Natural killer cell (primary cell): ENCODE measurements around the gene TXNRD3. TPM values are rescaled to one million over a fixed set of nuclear protein-coding genes. Genes with fewer than 3 reads are reported as not detected.
"Not testable (repeated sequence)": the region's sequence is repeated elsewhere in the genome, so short reads cannot be mapped to it uniquely, and the experiment has no call there.

Experiments used
- ATAC-seq, 3 donors: fragments of 150-1000 bp in 2 of 3; fragments of 200-7000 bp in 1 of 3; cut with Tn5 transposase; 1 replicate in 1 of 3; 2 replicates in 2 of 3; pipeline ENCODE4 v1.10.0; 2021; ENCODE audit warnings: mild to moderate bottlenecking in 2 of 3, moderate library complexity in 2 of 3
- DNase-seq, 2 donors: peaks; one replicate each; pipeline versions ENCODE4 v3.0.0 to v3.0.0-alpha.2; 2013 to 2021; ENCODE audit warnings: mixed read lengths in 1 of 2
- H3K27ac ChIP-seq: one replicate; pipeline ENCODE4 v1.5.1; 2013; ENCODE audit warnings: mild to moderate bottlenecking, low read length
- H3K27me3 ChIP-seq: one replicate; pipeline ENCODE4 v1.6.1; 2013; ENCODE audit warnings: low read length; ENCODE audit not compliant: control insufficient read depth, insufficient read depth
- H3K36me3 ChIP-seq: one replicate; pipeline ENCODE4 v1.6.1; 2013; ENCODE audit warnings: low read length; ENCODE audit not compliant: control insufficient read depth, insufficient read depth
- H3K4me1 ChIP-seq: one replicate; pipeline ENCODE4 v1.6.1; 2013; ENCODE audit warnings: low read length; ENCODE audit not compliant: control insufficient read depth, insufficient read depth
- H3K4me3 ChIP-seq: one replicate; pipeline ENCODE4 v1.5.1; 2013; ENCODE audit warnings: low read length
- H3K9me3 ChIP-seq: one replicate; pipeline ENCODE4 v1.6.1; 2013; ENCODE audit warnings: low read length; ENCODE audit not compliant: control insufficient read depth, insufficient read depth
- H3K27ac Mint-ChIP-seq, 2 donors: one replicate each; pipeline ENCODE4 v1.8.0; 2022; ENCODE audit warnings: mild to moderate bottlenecking in 2 of 2, mixed read lengths in 2 of 2, moderate library complexity in 1 of 2
- H3K27me3 Mint-ChIP-seq, 2 donors: one replicate each; pipeline ENCODE4 v1.8.0; 2022; ENCODE audit warnings: low read depth in 2 of 2, mixed read lengths in 2 of 2
- H3K36me3 Mint-ChIP-seq: one replicate; pipeline ENCODE4 v1.8.0; 2022; ENCODE audit warnings: mixed read lengths
- H3K4me1 Mint-ChIP-seq, 2 donors: one replicate each; pipeline ENCODE4 v1.8.0; 2022; ENCODE audit warnings: mixed read lengths in 2 of 2
- H3K4me3 Mint-ChIP-seq: one replicate; pipeline ENCODE4 v1.8.0; 2022; ENCODE audit warnings: mild to moderate bottlenecking, moderate library complexity, mixed read lengths
- H3K9me3 Mint-ChIP-seq, 2 donors: one replicate each; pipeline ENCODE4 v1.8.0; 2022; ENCODE audit warnings: mixed read lengths in 2 of 2
- WGBS: methylation state at CpG from one replicate; pipeline ENCODE4 v1.1.7; 2013; ENCODE audit warnings: missing lambda C conversion rate; ENCODE audit not compliant: insufficient coverage; 5-methylcytosine and 5-hydroxymethylcytosine counted together
- intact Hi-C: fragments of 100-400 bp; cut with micrococcal nuclease; formaldehyde crosslinking; loops from one replicate; pipeline ENCODE4 v1.14.2; 2022
- total RNA-seq, 4 donors: library from RNA; stranded (reverse); fragments of 120-200 nt in 1 of 4; gene quantifications; one replicate each; pipeline versions ENCODE4 v1.2.3 to v1.2.4, GENCODE V29; 2013 to 2022
- TF ChIP-seq, protein P1 (sequence below): fragments of 200-600 bp; IDR thresholded peaks from one replicate; pipeline ENCODE4 v1.8.0; 2022; ENCODE audit warnings: antibody characterized with exemption

The TXNRD3 gene
- total RNA-seq, 3 donors from 2014 or later (not counting 1 experiment from before 2014, with no cell fraction given) = 0.77 to 1.1 (median 0.80) TPM

DNA sequence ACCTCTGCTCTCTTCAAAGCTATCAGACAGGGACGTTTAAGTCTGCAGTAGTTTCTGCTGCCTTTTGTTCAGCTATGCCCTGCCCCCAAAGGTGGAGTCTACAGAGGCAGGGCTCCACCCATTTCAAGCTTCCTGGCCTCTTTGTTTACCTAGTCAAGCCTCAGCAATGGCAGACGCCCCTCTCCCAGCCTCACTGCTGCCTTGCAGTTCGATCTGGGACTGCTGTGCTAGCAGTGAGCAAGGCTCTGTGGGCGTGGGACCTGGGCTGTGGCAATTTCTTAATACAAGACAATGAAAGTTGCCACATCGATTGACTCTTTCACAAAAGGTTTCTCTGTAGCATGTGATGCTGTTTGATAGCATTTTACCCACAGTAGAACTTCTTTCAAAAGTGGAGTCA, 63.4 kb downstream of the TXNRD3 start:
- H3K27ac Mint-ChIP-seq, H3K9me3 Mint-ChIP-seq, H3K4me1 ChIP-seq, DNase-seq, H3K27me3 ChIP-seq, H3K4me3 ChIP-seq, H3K36me3 ChIP-seq, H3K4me3 Mint-ChIP-seq, H3K4me1 Mint-ChIP-seq, ATAC-seq, intact Hi-C loops, H3K27ac ChIP-seq, H3K9me3 ChIP-seq: not testable (repeated sequence)
- Mint-ChIP-seq H3K36me3 (peaks cover 11% of the 10 kb centered on the region), H3K27me3 (peaks cover 10 to 27% of the 10 kb centered on the region in 2 donors)
- WGBS = 67% methylated on average over 5 of the region's 5 CpGs

GRCh38 chr3:126582311-126582710, 72.6 kb downstream of the TXNRD3 start:
- Mint-ChIP-seq H3K36me3 (no peaks in the 10 kb centered on the region), H3K4me3 (no peak overlapping the region), H3K27ac (no peak overlapping the region), H3K9me3 (no peaks in the 10 kb centered on the region), H3K27me3 (peaks cover 11 to 25% of the 10 kb centered on the region in 2 donors), H3K4me1 (no peaks in the 10 kb centered on the region)
- DNase-seq = no peak
- Histone ChIP-seq H3K9me3 (no peaks in the 10 kb centered on the region), H3K36me3 (no peaks in the 10 kb centered on the region), H3K27ac (no peak overlapping the region), H3K4me3 (no peak overlapping the region), H3K27me3 (no peaks in the 10 kb centered on the region), H3K4me1 (no peaks in the 10 kb centered on the region)
- no peak for ATAC-seq
- intact Hi-C loops = no loop called here
- WGBS = 84% methylated on average over 4 of the region's 4 CpGs
- TF ChIP-seq, protein P1, sequence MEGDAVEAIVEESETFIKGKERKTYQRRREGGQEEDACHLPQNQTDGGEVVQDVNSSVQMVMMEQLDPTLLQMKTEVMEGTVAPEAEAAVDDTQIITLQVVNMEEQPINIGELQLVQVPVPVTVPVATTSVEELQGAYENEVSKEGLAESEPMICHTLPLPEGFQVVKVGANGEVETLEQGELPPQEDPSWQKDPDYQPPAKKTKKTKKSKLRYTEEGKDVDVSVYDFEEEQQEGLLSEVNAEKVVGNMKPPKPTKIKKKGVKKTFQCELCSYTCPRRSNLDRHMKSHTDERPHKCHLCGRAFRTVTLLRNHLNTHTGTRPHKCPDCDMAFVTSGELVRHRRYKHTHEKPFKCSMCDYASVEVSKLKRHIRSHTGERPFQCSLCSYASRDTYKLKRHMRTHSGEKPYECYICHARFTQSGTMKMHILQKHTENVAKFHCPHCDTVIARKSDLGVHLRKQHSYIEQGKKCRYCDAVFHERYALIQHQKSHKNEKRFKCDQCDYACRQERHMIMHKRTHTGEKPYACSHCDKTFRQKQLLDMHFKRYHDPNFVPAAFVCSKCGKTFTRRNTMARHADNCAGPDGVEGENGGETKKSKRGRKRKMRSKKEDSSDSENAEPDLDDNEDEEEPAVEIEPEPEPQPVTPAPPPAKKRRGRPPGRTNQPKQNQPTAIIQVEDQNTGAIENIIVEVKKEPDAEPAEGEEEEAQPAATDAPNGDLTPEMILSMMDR = no peak

GRCh38 chr3:126581569-126581968, 73.4 kb downstream of the TXNRD3 start:
- Mint-ChIP-seq H3K4me1 (no peaks in the 10 kb centered on the region), H3K9me3 (no peaks in the 10 kb centered on the region), H3K27me3 (peaks cover 11 to 18% of the 10 kb centered on the region in 2 donors), H3K36me3 (no peaks in the 10 kb centered on the region), H3K4me3 (no peak overlapping the region), H3K27ac (no peak overlapping the region)
- H3K4me1 ChIP-seq = no peaks in the 10 kb centered on the region
- TF ChIP-seq, protein P1 = no peak
- no peaks in the 10 kb centered on the region for H3K27me3 ChIP-seq
- ATAC-seq (no peak), DNase-seq (no peak)
- no peaks in the 10 kb centered on the region for H3K36me3 ChIP-seq
- intact Hi-C loops = no loop called here
- WGBS = 83% methylated on average over 1 of the region's 2 CpGs
- H3K27ac ChIP-seq = no peak overlapping the region
- H3K4me3 ChIP-seq = no peak overlapping the region
- no peaks in the 10 kb centered on the region for H3K9me3 ChIP-seq

DNA sequence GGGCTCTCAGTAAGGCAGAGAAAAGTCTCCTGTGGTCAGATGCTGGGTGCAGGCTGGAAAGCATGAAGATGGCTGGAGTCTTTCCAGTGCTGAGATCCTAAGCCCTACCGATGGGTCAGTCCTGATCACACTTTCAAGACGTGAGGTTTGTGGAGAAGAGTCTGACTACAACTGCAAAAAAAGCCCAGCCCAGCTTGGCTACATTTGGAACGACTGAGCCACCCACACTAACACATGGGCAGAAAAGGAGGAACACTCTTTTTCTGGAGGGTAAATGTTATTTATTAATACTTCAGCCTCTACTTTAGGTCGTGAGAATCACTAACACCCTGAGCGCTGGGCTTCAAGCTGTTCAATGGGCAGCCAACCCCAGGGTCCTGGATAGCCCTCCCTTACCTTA, 74.2 kb downstream of the TXNRD3 start:
- H3K4me1 ChIP-seq = no peaks in the 10 kb centered on the region
- H3K36me3 Mint-ChIP-seq = no peaks in the 10 kb centered on the region
- H3K27me3 ChIP-seq = no peaks in the 10 kb centered on the region
- no peak overlapping the region for H3K27ac ChIP-seq
- no peak overlapping the region for H3K4me3 Mint-ChIP-seq
- ATAC-seq (no peak), DNase-seq (no peak)
- TF ChIP-seq, protein P1 = no peak
- no peak overlapping the region for H3K4me3 ChIP-seq
- no peaks in the 10 kb centered on the region for H3K4me1 Mint-ChIP-seq
- intact Hi-C loops = no loop called here
- 94% methylated on average over 4 of the region's 5 CpGs for WGBS
- H3K27ac Mint-ChIP-seq = no peak overlapping the region
- H3K9me3 ChIP-seq = no peaks in the 10 kb centered on the region
- no peaks in the 10 kb centered on the region for H3K9me3 Mint-ChIP-seq
- H3K36me3 ChIP-seq = no peaks in the 10 kb centered on the region
- H3K27me3 Mint-ChIP-seq = peaks cover 11 to 16% of the 10 kb centered on the region in 2 donors
